Mammary epithelial cell (primary cell): ENCODE data around the gene RPP40.

ENCODE experiments used
- CTCF ChIP-seq, 2 donors: IDR thresholded peaks in 1 of 2; conservative IDR thresholded peaks in 1 of 2; 2 replicates each; pipeline ENCODE4 v1.5.1; 2011 to 2012; ENCODE audit warnings: inconsistent platforms in 2 of 2, low read length in 2 of 2, mild to moderate bottlenecking in 2 of 2, control low read depth in 1 of 2, low read depth in 1 of 2; ENCODE audit not compliant: insufficient read depth in 1 of 2; ENCODE audit errors: extremely low read depth in 1 of 2
- EZH2 ChIP-seq: IDR thresholded peaks from 2 replicates; pipeline ENCODE4 v1.6.1; 2012; ENCODE audit warnings: low read length, inconsistent platforms, borderline replicate concordance

GRCh38 chr6:4964675-4965561 lies 38.9 kb downstream of the RPP40 start:
- TF ChIP-seq EZH2, result no peak
- TF ChIP-seq CTCF (conservative IDR thresholded peaks at IDR 0.05 in 1 of 2, IDR thresholded peaks at IDR 0.05 in 1 of 2; ENCODE audit: extremely low read depth in 1 of 2, insufficient read depth in 1 of 2, low read depth in 1 of 2, low read length in 2 of 2), result no peak
